T1000 (cell line): ENCODE measurements around the gene KRTAP10-1.
"Not testable (repeated sequence)": the region's sequence is repeated elsewhere in the genome, so short reads cannot be mapped to it uniquely, and the experiment has no call there.

ENCODE experiments used
- DNase-seq: peaks from one replicate; lab custom pipeline; 2025; ENCODE audit warnings: mixed read lengths; lab: John Stamatoyannopoulos, UW

KRTAP10-1 gene

DNA sequence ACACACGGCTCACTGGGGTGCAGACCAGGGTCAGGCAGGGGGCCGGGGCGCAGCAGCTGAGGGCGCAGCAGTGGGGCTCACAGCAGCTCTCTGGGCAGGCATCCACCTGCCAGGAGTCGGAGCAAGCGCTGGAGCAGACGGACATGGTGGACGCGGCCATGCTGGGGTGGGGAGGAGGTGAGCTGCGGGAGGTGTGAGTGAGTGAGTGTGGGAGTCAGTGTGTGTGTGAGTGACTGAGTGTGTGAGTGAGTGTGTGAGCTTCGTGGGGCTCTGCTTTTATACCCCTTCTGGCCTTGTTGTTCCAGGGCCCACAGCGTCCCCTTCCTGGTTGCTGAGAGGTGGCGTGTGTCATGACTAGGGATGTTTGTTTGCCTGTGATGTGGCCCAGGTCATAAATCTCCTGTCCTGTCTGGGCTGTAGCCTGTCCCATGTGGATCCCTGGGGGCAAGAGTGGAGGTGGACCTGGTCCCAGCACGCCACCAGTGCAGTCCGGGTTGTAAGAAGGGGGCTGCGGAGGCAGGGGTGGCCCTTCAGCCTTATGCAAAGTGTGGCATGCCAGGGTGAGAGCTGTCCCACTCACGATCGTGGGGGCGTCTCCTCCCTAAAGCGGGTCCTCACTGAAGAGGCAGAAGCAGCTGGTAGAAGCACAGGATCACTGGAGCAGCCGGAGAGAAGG is at the start of gene KRTAP10-1:
KRTAP10-1 (minus strand) TSS at position 205 of the 676 bp plus-strand sequence; CDS start at position 160, 45 bp downstream.
- no peak for DNase-seq

DNA sequence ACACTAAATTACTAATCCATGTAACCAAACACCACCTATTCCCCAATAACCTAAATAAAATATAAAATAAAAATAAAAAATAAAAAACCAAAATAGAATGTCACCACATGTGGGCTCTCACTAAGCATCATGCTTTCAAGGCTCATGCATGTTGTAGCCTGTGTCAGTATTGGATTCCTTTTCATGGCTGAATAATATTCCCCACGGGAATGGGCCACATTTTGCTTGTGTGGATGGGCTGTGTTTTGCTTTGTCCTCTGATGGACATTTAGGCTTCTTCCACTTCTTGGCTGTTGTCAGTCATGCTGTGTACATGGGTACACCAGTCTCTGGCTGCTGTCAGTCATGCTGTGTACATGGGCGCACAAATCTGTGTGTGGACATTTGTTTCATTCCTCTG is 49.1 kb upstream of the KRTAP10-1 start:
- DNase-seq: no peak

DNA sequence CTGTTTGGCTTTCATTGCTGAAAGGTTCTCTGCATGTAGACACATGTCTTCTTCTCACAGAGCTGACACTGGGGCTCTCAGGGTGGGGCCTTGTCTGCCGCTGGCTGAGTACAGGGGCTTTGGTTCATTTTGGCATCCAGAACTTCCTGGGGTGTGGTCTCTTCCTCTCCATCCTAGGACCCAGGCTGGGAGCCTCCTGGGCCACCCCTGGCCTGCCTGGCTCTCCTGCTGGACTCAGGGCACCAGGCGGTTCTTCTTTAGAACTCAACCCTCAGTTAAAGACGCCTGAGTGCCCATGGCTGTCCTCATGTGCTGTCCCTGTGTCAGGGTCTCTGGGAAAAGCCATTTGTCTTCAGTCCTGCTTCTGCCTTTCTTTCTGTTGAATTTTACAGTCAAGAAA is 45.9 kb upstream of the KRTAP10-1 start:
- DNase-seq: no peak

DNA sequence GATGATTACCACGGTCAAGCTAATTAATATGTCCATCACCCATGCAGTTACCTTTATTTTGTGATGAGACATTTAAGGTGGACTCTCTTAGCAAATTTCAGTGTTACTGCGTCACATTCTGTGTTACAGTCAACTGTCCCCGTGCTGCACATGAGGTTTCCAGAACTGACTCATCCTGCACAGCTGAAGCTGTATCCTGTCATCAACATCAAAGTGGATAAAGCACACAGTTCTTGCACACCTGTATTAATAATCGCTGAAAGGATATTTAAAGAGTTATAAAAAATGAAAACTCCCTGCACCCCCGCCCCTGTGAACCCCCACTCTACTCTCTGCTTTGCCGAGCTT is 43.8 kb upstream of the KRTAP10-1 start:
- DNase-seq: no peak

DNA sequence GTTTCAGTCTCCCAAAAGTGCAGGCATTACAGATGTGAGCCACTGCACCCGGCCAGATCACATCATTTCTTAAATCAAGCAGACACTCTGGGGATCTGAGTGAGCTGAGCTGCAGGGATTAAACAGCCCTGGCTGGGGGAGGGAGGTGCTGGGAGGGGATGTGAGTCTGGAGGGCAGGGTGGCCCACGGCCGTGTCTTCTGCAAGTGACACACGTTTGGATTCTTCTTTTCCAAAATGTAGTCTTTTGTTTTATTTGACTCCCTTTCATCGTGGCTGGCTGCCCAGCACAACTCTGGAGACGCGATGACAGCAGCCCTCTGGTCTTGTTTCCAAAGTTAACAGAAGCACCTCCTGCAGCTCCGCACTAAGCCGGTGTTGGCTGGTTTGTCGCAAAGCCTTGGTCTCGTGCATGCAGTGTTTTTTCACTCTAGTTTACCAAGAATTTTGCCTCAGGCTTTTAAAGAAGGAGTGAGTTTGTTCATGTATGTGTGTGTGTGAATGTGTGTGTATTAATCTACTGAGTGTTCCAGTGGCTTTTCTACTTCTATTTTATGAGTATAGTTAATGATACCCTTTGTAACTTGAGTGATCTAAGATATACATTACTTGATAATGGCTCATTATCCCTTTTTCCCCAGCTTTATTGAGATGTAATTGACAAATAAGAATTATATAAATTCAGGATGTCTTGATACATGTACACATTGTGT is 43.2 kb upstream of the KRTAP10-1 start:
- no peak for DNase-seq

- no peak for DNase-seq
These were observed 42.1 kb upstream of the KRTAP10-1 start for GRCh38 chr21:44582055-44582454.

GRCh38 chr21:44581158-44581557 is 41.2 kb upstream of the KRTAP10-1 start:
- DNase-seq: no peak

GRCh38 chr21:44580231-44580821 is 40.3 kb upstream of the KRTAP10-1 start, which contains the start of gene KRTAP10-5:
KRTAP10-5 (minus strand) TSS chr21:44580604; CDS start chr21:44580578, 26 bp downstream.
- not testable (repeated sequence) for DNase-seq

- DNase-seq: no peak
These were observed 39.8 kb upstream of the KRTAP10-1 start for GRCh38 chr21:44579833-44580144.

- no peak for DNase-seq
These were observed 39.2 kb upstream of the KRTAP10-1 start for GRCh38 chr21:44579056-44579832.

DNA sequence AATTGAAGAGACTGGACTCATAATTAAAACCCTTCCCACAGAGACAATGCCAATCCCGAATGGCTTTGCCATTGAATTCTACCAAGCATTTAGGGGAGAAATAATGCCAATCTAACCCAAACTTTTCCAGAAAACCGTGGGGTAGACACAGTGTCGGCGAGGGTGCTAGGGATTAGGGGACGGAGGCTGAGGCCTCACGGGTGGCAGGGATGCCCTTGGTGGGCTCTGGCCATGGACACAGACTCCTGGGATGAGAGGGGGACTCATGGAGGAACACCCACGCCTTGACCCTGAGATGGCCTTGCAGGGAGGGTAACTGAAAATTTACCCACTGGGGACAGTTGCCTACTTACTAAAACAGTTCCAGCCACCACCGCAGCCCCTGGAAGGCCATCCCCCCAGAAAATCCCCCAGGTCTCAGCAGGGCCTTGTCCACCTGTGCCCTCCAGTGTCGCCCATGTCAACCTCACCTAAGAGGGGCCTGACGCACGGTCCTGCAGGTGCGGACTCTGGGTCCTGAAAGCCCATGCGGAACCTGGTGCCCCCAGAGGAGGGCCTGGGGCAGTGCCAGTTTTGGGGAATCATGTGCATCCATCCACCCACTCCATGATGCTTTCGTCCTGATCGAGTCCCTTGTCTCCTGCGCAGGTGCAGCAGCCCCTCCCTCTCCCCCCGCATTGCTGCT is 38.5 kb upstream of the KRTAP10-1 start:
- DNase-seq: no peak

- no peak for DNase-seq
These were observed 36.0 kb upstream of the KRTAP10-1 start for GRCh38 chr21:44576025-44576420.

DNA sequence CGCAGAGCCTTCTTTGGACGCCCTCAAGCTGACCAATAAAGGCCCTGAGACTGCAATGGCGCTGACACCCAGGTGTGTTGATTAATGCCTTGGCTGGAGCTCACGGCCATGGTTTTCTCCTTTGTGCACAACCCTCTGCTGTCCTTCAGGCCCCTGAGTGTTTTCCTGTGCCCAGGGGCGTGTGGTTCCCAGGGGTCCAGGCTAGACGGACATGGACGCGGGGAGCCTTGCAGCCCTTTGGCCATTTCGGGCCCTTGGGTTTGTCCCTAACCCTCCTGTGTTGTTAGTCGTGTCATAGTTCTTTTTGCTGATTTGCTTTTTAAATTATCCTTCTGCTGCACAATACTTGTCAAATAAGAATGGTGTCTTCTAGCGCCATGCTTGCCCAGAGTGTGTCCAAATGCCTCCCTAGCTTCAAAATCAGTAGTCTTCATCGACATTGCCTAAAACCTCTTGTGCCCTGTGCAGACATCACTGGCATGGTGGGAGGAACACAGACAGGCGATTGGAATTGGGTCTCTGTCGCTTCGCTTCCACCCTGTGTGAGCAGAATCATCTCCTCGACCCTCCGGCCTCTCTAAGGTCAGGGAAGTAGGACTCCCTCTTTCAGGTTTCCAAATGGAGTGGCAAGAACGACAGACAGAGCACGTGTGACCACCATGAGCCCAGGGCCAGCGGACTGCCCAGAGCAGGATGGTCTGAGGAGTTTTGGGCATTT is 35.5 kb upstream of the KRTAP10-1 start:
- DNase-seq: no peak

DNA sequence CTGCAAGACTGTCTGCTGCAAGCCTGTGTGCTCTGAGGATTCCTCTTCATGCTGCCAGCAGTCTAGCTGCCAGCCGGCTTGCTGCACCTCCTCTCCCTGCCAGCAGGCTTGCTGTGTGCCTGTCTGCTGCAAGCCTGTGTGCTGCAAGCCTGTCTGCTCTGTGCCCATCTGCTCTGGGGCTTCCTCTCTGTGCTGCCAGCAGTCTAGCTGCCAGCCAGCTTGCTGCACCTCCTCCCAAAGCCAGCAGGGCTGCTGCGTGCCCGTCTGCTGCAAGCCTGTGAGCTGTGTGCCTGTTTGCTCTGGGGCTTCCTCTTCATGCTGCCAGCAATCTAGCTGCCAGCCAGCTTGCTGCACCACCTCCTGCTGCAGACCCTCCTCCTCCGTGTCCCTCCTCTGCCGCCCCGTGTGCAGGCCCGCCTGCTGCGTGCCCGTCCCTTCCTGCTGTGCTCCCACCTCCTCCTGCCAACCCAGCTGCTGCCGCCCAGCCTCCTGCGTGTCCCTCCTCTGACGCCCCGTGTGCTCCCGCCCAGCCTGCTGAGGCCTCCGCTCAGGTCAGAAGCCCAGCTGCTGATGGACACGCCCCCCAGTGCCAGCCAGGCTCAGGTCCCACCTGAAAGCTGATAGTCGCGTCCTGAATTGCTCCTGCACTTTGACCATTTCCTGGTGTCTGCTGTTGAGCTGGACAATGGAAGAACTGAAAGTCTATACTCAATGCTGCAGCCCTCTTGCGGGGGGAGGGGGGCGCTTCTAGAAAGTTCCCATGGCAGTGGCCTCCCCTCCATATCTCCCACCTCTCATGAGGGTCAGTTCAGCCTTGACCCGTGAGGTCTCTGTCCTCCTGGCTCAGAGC is 34.7 kb upstream of the KRTAP10-1 start:
- DNase-seq: no peak

DNA sequence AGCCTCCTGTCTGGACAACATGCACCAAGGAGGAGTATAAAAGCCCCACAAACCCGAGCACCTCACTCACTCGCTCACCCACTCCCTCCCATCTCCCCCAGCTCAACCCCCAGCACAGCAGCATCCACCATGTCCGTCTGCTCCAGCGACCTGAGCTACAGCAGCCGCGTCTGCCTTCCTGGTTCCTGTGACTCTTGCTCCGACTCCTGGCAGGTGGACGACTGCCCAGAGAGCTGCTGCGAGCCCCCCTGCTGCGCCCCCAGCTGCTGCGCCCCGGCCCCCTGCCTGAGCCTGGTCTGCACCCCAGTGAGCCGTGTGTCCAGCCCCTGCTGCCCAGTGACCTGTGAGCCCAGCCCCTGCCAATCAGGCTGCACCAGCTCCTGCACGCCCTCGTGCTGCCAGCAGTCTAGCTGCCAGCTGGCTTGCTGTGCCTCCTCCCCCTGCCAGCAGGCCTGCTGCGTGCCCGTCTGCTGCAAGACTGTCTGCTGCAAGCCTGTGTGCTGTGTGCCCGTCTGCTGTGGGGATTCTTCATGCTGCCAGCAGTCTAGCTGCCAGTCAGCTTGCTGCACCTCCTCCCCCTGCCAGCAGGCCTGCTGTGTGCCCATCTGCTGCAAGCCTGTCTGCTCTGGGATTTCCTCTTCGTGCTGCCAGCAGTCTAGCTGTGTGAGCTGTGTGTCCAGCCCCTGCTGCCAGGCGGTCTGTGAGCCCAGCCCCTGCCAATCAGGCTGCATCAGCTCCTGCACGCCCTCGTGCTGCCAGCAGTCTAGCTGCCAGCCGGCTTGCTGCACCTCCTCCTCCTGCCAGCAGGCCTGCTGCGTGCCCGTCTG is 33.8 kb upstream of the KRTAP10-1 start, which contains the start of gene KRTAP10-4:
KRTAP10-4 (plus strand) TSS at position 100 of the 827 bp plus-strand sequence; CDS start at position 130, 30 bp downstream.
- DNase-seq: not testable (repeated sequence)

- DNase-seq: no peak
These were observed 33.1 kb upstream of the KRTAP10-1 start for GRCh38 chr21:44572959-44573583.

DNA sequence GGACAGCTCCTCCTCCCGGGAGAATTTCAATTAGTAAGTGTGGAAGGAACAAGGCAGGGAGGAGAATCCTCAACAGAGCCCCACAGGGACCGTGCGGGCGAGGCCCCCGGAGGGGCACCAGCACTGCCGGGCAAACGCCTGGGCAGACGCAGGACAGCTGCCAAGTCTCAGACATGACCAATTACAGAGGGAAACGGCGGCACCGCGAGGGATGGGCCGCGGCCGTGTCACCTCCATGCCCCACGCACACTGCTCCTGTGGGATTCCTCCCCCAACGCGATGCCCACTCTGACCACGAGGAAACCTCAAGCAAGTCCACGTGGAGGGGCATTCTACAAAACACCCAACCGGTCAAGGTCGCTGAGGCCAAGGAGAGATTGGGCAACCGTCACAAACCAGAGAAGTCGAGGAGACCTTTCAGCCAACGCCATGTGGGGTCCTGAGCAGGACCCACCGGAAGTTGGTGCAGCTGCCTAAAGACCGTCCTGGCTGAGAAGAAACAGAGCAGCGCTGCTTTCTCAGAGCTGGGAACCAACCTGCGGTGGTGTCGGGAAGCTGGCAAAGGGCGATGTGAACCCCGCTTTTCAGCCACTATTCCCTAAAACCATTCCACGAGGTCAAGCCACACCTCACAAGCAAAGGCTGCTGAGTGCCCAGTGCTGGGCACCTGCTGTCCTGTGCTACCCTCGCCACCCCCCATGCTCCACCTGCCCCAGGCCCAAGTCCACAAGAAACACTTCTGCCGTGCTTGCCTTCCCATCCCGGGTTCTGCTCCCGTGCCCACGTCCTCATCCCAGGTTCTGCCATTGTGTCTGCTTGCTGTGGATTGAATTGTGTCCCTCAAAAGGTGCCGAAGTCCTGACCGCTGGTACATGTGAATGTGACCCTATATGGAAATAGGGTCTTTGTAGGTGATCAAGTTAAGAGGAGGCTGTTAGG is 32.1 kb upstream of the KRTAP10-1 start:
- no peak for DNase-seq

DNA sequence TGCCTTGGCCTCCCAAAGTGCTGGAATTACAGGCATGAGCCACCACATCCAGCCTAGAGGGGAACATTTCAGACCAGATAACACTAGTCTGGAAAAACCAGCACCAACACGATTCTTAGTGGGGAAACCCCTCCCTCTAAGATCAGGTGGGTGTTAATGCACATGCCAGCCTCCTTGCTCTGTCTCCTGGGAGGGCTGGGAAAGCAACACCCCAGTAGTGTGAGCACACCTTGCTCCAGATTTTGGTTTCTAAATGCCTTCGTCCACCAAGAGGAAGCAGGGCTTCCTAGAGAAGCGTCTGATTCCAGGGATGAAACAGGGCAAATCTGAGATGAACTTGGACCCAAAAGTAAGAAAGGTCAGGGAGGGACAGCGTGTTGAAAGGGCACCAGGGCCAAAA is 31.3 kb upstream of the KRTAP10-1 start:
- no peak for DNase-seq
